MCF 10A (cell line): ENCODE results near the gene ENSA. TPM values are rescaled to one million over a fixed set of nuclear protein-coding genes. Genes with fewer than 3 reads are reported as not detected.
"Not testable (repeated sequence)": the region's sequence is repeated elsewhere in the genome, so short reads cannot be mapped to it uniquely, and the experiment has no call there.

Experiments used
- BruUV-seq: library from RNA; stranded (reverse); fragments of 400-500 nt; replicated peaks from 2 replicates; lab custom pipeline; 2021; lab: Mats Ljungman, UMichigan
- CTCF ChIA-PET: fragments of 300-600 bp; sonication (Branson Sonifier 250); formaldehyde crosslinking; extraction: SDS; loops from one replicate; lab custom pipeline; 2021; ENCODE audit warnings: antibody characterized with exemption, inconsistent platforms; lab: Yijun Ruan, JAX
- POLR2A ChIA-PET: fragments of 300-600, 350-650 bp; sonication (Branson Sonifier 250); formaldehyde crosslinking; extraction: SDS; loops from one replicate; lab custom pipeline; 2020; ENCODE audit warnings: antibody characterized with exemption, inconsistent platforms; lab: Yijun Ruan, JAX
- DNase-seq: peaks from one replicate; pipeline ENCODE4 v3.0.0-alpha.2; 2018; ENCODE audit not compliant: unreplicated experiment
- H3K27ac Mint-ChIP-seq: one replicate; pipeline ENCODE4 v1.8.0; 2022; ENCODE audit warnings: mild to moderate bottlenecking, low read depth, mixed read lengths; ENCODE audit not compliant: unreplicated experiment
- H3K27me3 Mint-ChIP-seq: one replicate; pipeline ENCODE4 v1.8.0; 2022; ENCODE audit warnings: mixed read lengths; ENCODE audit not compliant: insufficient read depth, unreplicated experiment
- H3K36me3 Mint-ChIP-seq: one replicate; pipeline ENCODE4 v1.8.0; 2022; ENCODE audit warnings: mild to moderate bottlenecking, moderate library complexity, mixed read lengths; ENCODE audit not compliant: insufficient read depth, unreplicated experiment
- H3K4me1 Mint-ChIP-seq: one replicate; pipeline ENCODE4 v1.8.0; 2022; ENCODE audit warnings: mixed read lengths; ENCODE audit not compliant: insufficient read depth, unreplicated experiment
- H3K4me3 Mint-ChIP-seq: one replicate; pipeline ENCODE4 v1.8.0; 2022; ENCODE audit warnings: mild to moderate bottlenecking, moderate library complexity, mixed read lengths; ENCODE audit not compliant: unreplicated experiment
- H3K9me3 Mint-ChIP-seq: one replicate; pipeline ENCODE4 v1.8.0; 2022; ENCODE audit warnings: mixed read lengths; ENCODE audit not compliant: unreplicated experiment
- CTCF ChIP-seq: fragments of 200-600 bp; IDR thresholded peaks from one replicate; pipeline ENCODE4 v1.8.0; 2022; ENCODE audit warnings: antibody characterized with exemption, mild to moderate bottlenecking; ENCODE audit not compliant: unreplicated experiment
- intact Hi-C: fragments of 100-400 bp; cut with micrococcal nuclease; formaldehyde crosslinking; loops from 2 replicates; pipeline ENCODE4 v1.14.1; 2022
- total RNA-seq: library from RNA; stranded (reverse); gene quantifications from 2 replicates; pipeline ENCODE4 v1.2.3, GENCODE V29; 2022

Gene ENSA
- total RNA-seq, 1 experiment from 2014 or later = 294 TPM

- TF ChIP-seq CTCF = no peak
- no peak for DNase-seq
- CTCF ChIA-PET = interaction anchor here (1.3 to 1.6 kb wide), 4 partner anchors 9 to 68 kb away, joined by 3 to 7 read pairs (median 6); no protein-coding TSS in a partner anchor
- intact Hi-C loops = loop anchor here (1.0 to 5.0 kb wide), 4 partner anchors 17 to 349 kb away; partner anchors contain the start of gene GOLPH3L
- TSS peak; percentile 53 for BruUV-seq
- Mint-ChIP-seq H3K27ac (no peak overlapping the region), H3K27me3 (no peaks in the 10 kb centered on the region), H3K9me3 (no peaks in the 10 kb centered on the region), H3K4me1 (peaks cover 50% of the 10 kb centered on the region), H3K36me3 (peaks cover 15% of the 10 kb centered on the region), H3K4me3 (no peak overlapping the region)
- POLR2A ChIA-PET = interaction anchor here (0.7 to 25.5 kb wide), 26 partner anchors 9 to 384 kb away, joined by 3 to 1125 read pairs (median 6); partner anchors contain the start of genes ARNT, GOLPH3L, MCL1 and MINDY1
Measured at GRCh38 chr1:150628766-150629114, 672 bp downstream of the ENSA start.

GRCh38 chr1:150627826-150628410 lies 1.5 kb downstream of the ENSA start:
- Mint-ChIP-seq H3K4me3 (no peak overlapping the region), H3K9me3 (no peaks in the 10 kb centered on the region), H3K27ac (no peak overlapping the region), H3K36me3 (peaks cover 23% of the 10 kb centered on the region), H3K27me3 (no peaks in the 10 kb centered on the region), H3K4me1 (peaks cover 58% of the 10 kb centered on the region)
- intact Hi-C loops = loop anchor here (2.0 to 5.0 kb wide), 3 partner anchors 69 to 349 kb away; partner anchors contain the start of gene GOLPH3L
- no TSS peak for BruUV-seq
- ChIA-PET POLR2A (interaction anchor here (0.5 to 25.5 kb wide), 20 partner anchors 9 to 625 kb away, joined by 3 to 1125 read pairs (median 6); partner anchors contain the start of genes GOLPH3L, MCL1, MINDY1 and PRPF3), CTCF (interaction anchor here (0.6 to 3.4 kb wide), 14 partner anchors 9 to 1387 kb away, joined by 3 to 27 read pairs (median 3); partner anchors contain the start of gene GOLPH3L)
- TF ChIP-seq CTCF = no peak
- no peak for DNase-seq

GRCh38 chr1:150626150-150626549 lies 3.3 kb downstream of the ENSA start:
- Mint-ChIP-seq H3K4me3 (no peak overlapping the region), H3K36me3 (peaks cover 40% of the 10 kb centered on the region), H3K4me1 (peaks cover 62% of the 10 kb centered on the region), H3K27ac (peak overlapping the region; percentile 2), H3K9me3 (no peaks in the 10 kb centered on the region), H3K27me3 (no peaks in the 10 kb centered on the region)
- ChIA-PET POLR2A (interaction anchor here (0.6 to 25.5 kb wide), 8 partner anchors 10 to 605 kb away, joined by 3 to 1125 read pairs (median 4); partner anchors contain the start of genes GOLPH3L and MCL1), CTCF (interaction anchor here (1.2 to 3.4 kb wide), 2 partner anchors 21 to 66 kb away, joined by 3 to 27 read pairs; no protein-coding TSS in a partner anchor)
- TF ChIP-seq CTCF = no peak
- BruUV-seq = no TSS peak
- intact Hi-C loops = loop anchor here (5.0 kb wide), 2 partner anchors 296 to 351 kb away; no protein-coding TSS in a partner anchor
- peak; percentile 52 for DNase-seq

GRCh38 chr1:150624546-150624945 lies 4.9 kb downstream of the ENSA start:
- H3K27me3 Mint-ChIP-seq = not testable (repeated sequence)
- CTCF ChIA-PET = interaction anchor here (0.6 to 13.3 kb wide), 2 partner anchors 21 to 62 kb away, joined by 4 to 203 read pairs; no protein-coding TSS in a partner anchor
- H3K36me3 Mint-ChIP-seq = peaks cover 56% of the 10 kb centered on the region

GRCh38 chr1:150624134-150624533 lies 5.3 kb downstream of the ENSA start:
- H3K9me3 Mint-ChIP-seq, H3K4me3 Mint-ChIP-seq, H3K27me3 Mint-ChIP-seq, BruUV-seq: not testable (repeated sequence)
- peaks cover 60% of the 10 kb centered on the region for H3K36me3 Mint-ChIP-seq
- POLR2A ChIA-PET = interaction anchor here (0.6 to 25.5 kb wide), 5 partner anchors 11 to 249 kb away, joined by 3 to 1125 read pairs (median 3); partner anchors contain the start of gene MCL1
- CTCF ChIA-PET = interaction anchor here (0.6 to 13.3 kb wide), 2 partner anchors 21 to 62 kb away, joined by 4 to 203 read pairs; no protein-coding TSS in a partner anchor
- peaks cover 68% of the 10 kb centered on the region for H3K4me1 Mint-ChIP-seq
- peak overlapping the region; percentile 13 for H3K27ac Mint-ChIP-seq
- intact Hi-C loops = loop anchor here (5.0 kb wide), 1 partner anchor 373 kb away; no protein-coding TSS in a partner anchor
- DNase-seq = peak; percentile 61

More at GRCh38 chr1:150624546-150624945, 4.9 kb downstream of the ENSA start:
- intact Hi-C loops = loop anchor here (5.0 kb wide), 1 partner anchor 373 kb away; no protein-coding TSS in a partner anchor
- Mint-ChIP-seq H3K4me1 (peaks cover 66% of the 10 kb centered on the region), H3K27ac (peak overlapping the region; percentile 13)
- BruUV-seq, H3K9me3 Mint-ChIP-seq, DNase-seq, H3K4me3 Mint-ChIP-seq: not testable (repeated sequence)
- POLR2A ChIA-PET = interaction anchor here (0.6 to 25.5 kb wide), 5 partner anchors 11 to 249 kb away, joined by 3 to 1125 read pairs (median 3); partner anchors contain the start of gene MCL1
